ENCODE measurements around the gene PLCB4. TPM values are rescaled to one million over a fixed set of nuclear protein-coding genes. Genes with fewer than 3 reads are reported as not detected.

PLCB4 gene
- total RNA-seq, 1 experiment from 2014 or later: 12.6 TPM

- TF ChIP-seq E2F1 (CRISPR knock-in tag; IDR thresholded peaks at IDR 0.05): no peak
- TF ChIP-seq ZNF317 (CRISPR knock-in tag; IDR thresholded peaks at IDR 0.05; ENCODE audit: borderline replicate concordance, low read depth): no peak
- TF ChIP-seq ATF1 (CRISPR knock-in tag; IDR thresholded peaks at IDR 0.05): no peak
- no peak for TF ChIP-seq ZNF219 (CRISPR knock-in tag; IDR thresholded peaks at IDR 0.05; ENCODE audit: borderline replicate concordance)
- TF ChIP-seq ZNF423 (CRISPR knock-in tag; IDR thresholded peaks at IDR 0.05): no peak
- no peak for TF ChIP-seq ZNF138 (CRISPR knock-in tag; conservative IDR thresholded peaks at IDR 0.05)
- no peak for TF ChIP-seq ZMAT4 (CRISPR knock-in tag; IDR thresholded peaks at IDR 0.05)
- no peak for TF ChIP-seq ZBTB21 (CRISPR knock-in tag; IDR thresholded peaks at IDR 0.05; ENCODE audit: borderline replicate concordance)
- no peak for TF ChIP-seq SOX15 (CRISPR knock-in tag; IDR thresholded peaks at IDR 0.05)
- no peak for TF ChIP-seq AFF4 (CRISPR knock-in tag; IDR thresholded peaks at IDR 0.05; ENCODE audit: borderline replicate concordance)
- TF ChIP-seq SP1 (CRISPR knock-in tag; conservative IDR thresholded peaks at IDR 0.05): no peak
These were observed 152.1 kb downstream of the PLCB4 start (continued) for GRCh38 chr20:9220874-9221547.

- Mint-ChIP-seq H3K9me3 (no peaks in the 10 kb centered on the region), H3K4me3 (no peak overlapping the region), H3K27me3 (ENCODE audit: low read depth) (no peaks in the 10 kb centered on the region), H3K4me1 (peaks cover 22% of the 10 kb centered on the region), H3K36me3 (no peaks in the 10 kb centered on the region), H3K27ac (no peak overlapping the region)
- TF ChIP-seq ELF4 (CRISPR knock-in tag; IDR thresholded peaks at IDR 0.05; ENCODE audit: low read depth): no peak
- TF ChIP-seq CREM (CRISPR knock-in tag; IDR thresholded peaks at IDR 0.05): no peak
- TF ChIP-seq ESRRA (CRISPR knock-in tag; IDR thresholded peaks at IDR 0.05; ENCODE audit: borderline replicate concordance): no peak
- TF ChIP-seq MLX (CRISPR knock-in tag; IDR thresholded peaks at IDR 0.05): no peak
- TF ChIP-seq ZBTB21 (CRISPR knock-in tag; IDR thresholded peaks at IDR 0.05; ENCODE audit: borderline replicate concordance): no peak
- no peak for TF ChIP-seq KAT7 (CRISPR knock-in tag; IDR thresholded peaks at IDR 0.05; ENCODE audit: borderline replicate concordance)
- no peak for TF ChIP-seq E2F1 (CRISPR knock-in tag; IDR thresholded peaks at IDR 0.05)
- no peak for TF ChIP-seq ZNF219 (CRISPR knock-in tag; IDR thresholded peaks at IDR 0.05; ENCODE audit: borderline replicate concordance)
- TF ChIP-seq GABPB1 (CRISPR knock-in tag; IDR thresholded peaks at IDR 0.05): no peak
- no peak for TF ChIP-seq ZNF423 (CRISPR knock-in tag; IDR thresholded peaks at IDR 0.05)
- DNase-seq (ENCODE audit: low spot score) (no peak), ATAC-seq (no peak)
- ChIA-PET POLR2A (no interaction called here), CTCF (no interaction called here)
These were observed 154.4 kb downstream of the PLCB4 start for GRCh38 chr20:9223296-9223695.

Measured in WTC11 (cell line).